Caco-2 (cell line): ENCODE results near the gene USP44. TPM values are rescaled to one million over a fixed set of nuclear protein-coding genes. Genes with fewer than 3 reads are reported as not detected.

Experiments
- BruUV-seq: library from RNA; stranded (reverse); fragments of 400-500 nt; replicated peaks from 2 replicates; lab custom pipeline; 2021; lab: Mats Ljungman, UMichigan
- CTCF ChIA-PET: fragments of 300-600 bp; sonication (Branson Sonifier 250); formaldehyde crosslinking; loops from one replicate; lab custom pipeline; 2022; ENCODE audit warnings: antibody characterized with exemption; lab: Charles Lee
- POLR2A ChIA-PET: fragments of 300-600 bp; sonication (Branson Sonifier 250); formaldehyde crosslinking; loops from one replicate; lab custom pipeline; 2022; ENCODE audit warnings: antibody characterized with exemption; lab: Charles Lee
- DNase-seq, 2 experiments: peaks; one replicate each; pipeline versions ENCODE4 v3.0.0 to v3.0.0-alpha.2; 2020 to 2022
- H3K27me3 ChIP-seq: replicated peaks from 2 replicates; pipeline ENCODE4 v1.6.0; 2011; ENCODE audit warnings: low read length; ENCODE audit not compliant: control insufficient read depth, insufficient read depth
- H3K36me3 ChIP-seq: 2 replicates; pipeline ENCODE4 v1.5.1; 2011; ENCODE audit warnings: low read length; ENCODE audit not compliant: control insufficient read depth, insufficient read depth
- H3K4me1 ChIP-seq: fragments of 250-450 bp; sonication (Bioruptor Pico); 2 replicates; pipeline ENCODE4 v1.5.1; 2020; ENCODE audit warnings: mild to moderate bottlenecking
- H3K4me3 ChIP-seq: 2 replicates; pipeline ENCODE4 v1.5.1; 2011; ENCODE audit warnings: low read depth, mild to moderate bottlenecking, control low read depth, low read length
- H3K9me3 ChIP-seq: fragments of 250-450 bp; sonication (Bioruptor Pico); 2 replicates; pipeline ENCODE4 v1.5.1; 2020; ENCODE audit warnings: mild to moderate bottlenecking, moderate library complexity
- H3K27ac Mint-ChIP-seq: one replicate; pipeline ENCODE4 v1.8.0; 2022; ENCODE audit warnings: mixed read lengths; ENCODE audit not compliant: unreplicated experiment
- H3K27me3 Mint-ChIP-seq: one replicate; pipeline ENCODE4 v1.8.0; 2022; ENCODE audit warnings: mixed read lengths; ENCODE audit not compliant: insufficient read depth, unreplicated experiment
- H3K36me3 Mint-ChIP-seq: one replicate; pipeline ENCODE4 v1.8.0; 2022; ENCODE audit warnings: mild to moderate bottlenecking, mixed read lengths; ENCODE audit not compliant: insufficient read depth, unreplicated experiment
- H3K4me1 Mint-ChIP-seq: one replicate; pipeline ENCODE4 v1.8.0; 2022; ENCODE audit warnings: low read depth, mixed read lengths; ENCODE audit not compliant: unreplicated experiment
- H3K4me3 Mint-ChIP-seq: one replicate; pipeline ENCODE4 v1.8.0; 2022; ENCODE audit warnings: mild to moderate bottlenecking, moderate library complexity, mixed read lengths; ENCODE audit not compliant: unreplicated experiment
- H3K9me3 Mint-ChIP-seq: one replicate; pipeline ENCODE4 v1.8.0; 2022; ENCODE audit warnings: mixed read lengths; ENCODE audit not compliant: unreplicated experiment
- CTCF ChIP-seq, 2 experiments: fragments of 200-600 bp in 1 of 2; IDR thresholded peaks; 1 replicate in 1 of 2; 2 replicates in 1 of 2; pipeline versions ENCODE4 v1.5.1 to v1.8.0; 2011 to 2022; ENCODE audit warnings: antibody characterized with exemption in 1 of 2, control low read depth in 1 of 2, inconsistent platforms in 1 of 2, low read depth in 1 of 2, low read length in 1 of 2, mild to moderate bottlenecking in 1 of 2, moderate library complexity in 1 of 2; ENCODE audit not compliant: insufficient read depth in 1 of 2, severe bottlenecking in 1 of 2, unreplicated experiment in 1 of 2
- intact Hi-C: fragments of 100-400 bp; cut with micrococcal nuclease; formaldehyde crosslinking; loops from one replicate; pipeline ENCODE4 v1.10.0; 2022; ENCODE audit not compliant: unreplicated experiment
- total RNA-seq: library from RNA; stranded (reverse); gene quantifications from 2 replicates; pipeline ENCODE4 v1.2.3, GENCODE V29; 2022

Gene USP44
- total RNA-seq, 1 experiment from 2014 or later = 0.14 TPM

GRCh38 chr12:95577820-95578219 lies 26.5 kb upstream of the USP44 start:
- BruUV-seq = no TSS peak
- Histone ChIP-seq H3K36me3 (no peaks in the 10 kb centered on the region), H3K4me1 (no peaks in the 10 kb centered on the region), H3K9me3 (no peaks in the 10 kb centered on the region), H3K27me3 (no peaks in the 10 kb centered on the region), H3K4me3 (no peak overlapping the region)
- CTCF ChIA-PET = interaction anchor here (0.7 kb wide), 1 partner anchor 319 kb away, joined by 3 read pairs; no protein-coding TSS in a partner anchor
- Mint-ChIP-seq H3K27ac (no peak overlapping the region), H3K4me1 (no peaks in the 10 kb centered on the region), H3K9me3 (no peaks in the 10 kb centered on the region), H3K4me3 (no peak overlapping the region), H3K36me3 (no peaks in the 10 kb centered on the region), H3K27me3 (no peaks in the 10 kb centered on the region)
- no peak for TF ChIP-seq CTCF (IDR thresholded peaks at IDR 0.05; ENCODE audit: insufficient read depth in 1 of 2, low read depth in 1 of 2, low read length in 1 of 2, severe bottlenecking in 1 of 2, unreplicated experiment in 1 of 2)
- no peak for DNase-seq
- intact Hi-C loops = no loop called here
- POLR2A ChIA-PET = no interaction called here

- H3K27me3 ChIP-seq = no peaks in the 10 kb centered on the region
- BruUV-seq = no TSS peak
- TF ChIP-seq CTCF (IDR thresholded peaks at IDR 0.05; ENCODE audit: insufficient read depth in 1 of 2, low read depth in 1 of 2, low read length in 1 of 2, severe bottlenecking in 1 of 2, unreplicated experiment in 1 of 2) = peak; percentile 57 to 73
- intact Hi-C loops = loop anchor here (1.0 kb wide), 1 partner anchor 41 kb away; no protein-coding TSS in a partner anchor
- no peaks in the 10 kb centered on the region for H3K4me1 Mint-ChIP-seq
- no peaks in the 10 kb centered on the region for H3K27me3 Mint-ChIP-seq
- H3K4me1 ChIP-seq = no peaks in the 10 kb centered on the region
- no peak overlapping the region for H3K4me3 Mint-ChIP-seq
- H3K9me3 ChIP-seq = no peaks in the 10 kb centered on the region
- no peaks in the 10 kb centered on the region for H3K36me3 ChIP-seq
- H3K4me3 ChIP-seq = no peak overlapping the region
- H3K27ac Mint-ChIP-seq = no peak overlapping the region
- H3K9me3 Mint-ChIP-seq = no peaks in the 10 kb centered on the region
- peak in 1 of 2 experiments; percentile 50 for DNase-seq
- CTCF ChIA-PET = interaction anchor here (0.6 to 1.8 kb wide), 19 partner anchors 9 to 423 kb away, joined by 3 to 27 read pairs (median 3); partner anchors contain the start of genes FGD6, METAP2 and VEZT
- H3K36me3 Mint-ChIP-seq = no peaks in the 10 kb centered on the region
- POLR2A ChIA-PET = no interaction called here
These were observed 23.6 kb upstream of the USP44 start for GRCh38 chr12:95574799-95575452.

- Histone ChIP-seq H3K4me1 (no peaks in the 10 kb centered on the region), H3K36me3 (no peaks in the 10 kb centered on the region), H3K27me3 (no peaks in the 10 kb centered on the region), H3K4me3 (no peak overlapping the region), H3K9me3 (no peaks in the 10 kb centered on the region)
- POLR2A ChIA-PET = no interaction called here
- no TSS peak for BruUV-seq
- CTCF ChIA-PET = interaction anchor here (0.6 to 1.8 kb wide), 11 partner anchors 19 to 357 kb away, joined by 3 to 27 read pairs (median 4); partner anchors contain the start of genes FGD6, METAP2 and VEZT
- Mint-ChIP-seq H3K4me1 (no peaks in the 10 kb centered on the region), H3K9me3 (no peaks in the 10 kb centered on the region), H3K4me3 (no peak overlapping the region), H3K27me3 (no peaks in the 10 kb centered on the region), H3K27ac (no peak overlapping the region), H3K36me3 (no peaks in the 10 kb centered on the region)
- intact Hi-C loops = no loop called here
- TF ChIP-seq CTCF (IDR thresholded peaks at IDR 0.05; ENCODE audit: insufficient read depth in 1 of 2, low read depth in 1 of 2, low read length in 1 of 2, severe bottlenecking in 1 of 2, unreplicated experiment in 1 of 2) = no peak
- DNase-seq = no peak
These were observed 22.8 kb upstream of the USP44 start for GRCh38 chr12:95573951-95574576.
